Measurements from ENCODE around the gene PRAF2.

Gene PRAF2

GRCh38 chrX:49041744-49042580 is 31.8 kb downstream of the PRAF2 start:
- peak in 1 of 2 donors; percentile 3 for DNase-seq

DNA sequence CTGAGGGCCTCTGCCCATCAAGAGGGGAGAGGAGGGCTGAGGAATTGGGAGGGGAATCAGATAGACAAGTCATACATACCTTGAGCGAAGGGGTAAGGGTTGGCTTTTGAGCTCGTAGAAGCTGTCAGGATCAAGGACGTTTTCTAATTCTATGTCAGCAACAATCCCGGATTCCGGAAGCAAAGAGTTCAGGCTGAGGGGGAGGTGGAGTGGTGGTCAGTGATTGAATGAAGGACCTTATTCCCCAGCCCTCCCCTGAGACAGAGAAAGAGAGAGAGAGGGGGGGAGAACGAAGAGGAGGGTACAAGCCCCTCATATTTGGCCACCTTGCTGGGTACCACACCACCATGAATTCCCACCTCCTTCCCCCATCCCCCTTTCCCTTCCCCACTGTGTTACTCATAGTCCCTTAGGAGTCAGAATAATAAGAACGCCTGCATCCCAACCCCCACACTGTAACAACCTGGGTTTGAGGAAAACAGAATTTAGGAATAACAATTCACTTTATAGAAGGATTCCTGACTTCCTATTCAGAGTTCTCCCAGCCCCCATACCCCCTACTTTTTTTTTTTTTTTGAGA is 33.3 kb downstream of the PRAF2 start:
- no peak for DNase-seq

GRCh38 chrX:49039598-49040375 is 34.0 kb downstream of the PRAF2 start:
- DNase-seq = peak; percentile 45 to 58

DNA sequence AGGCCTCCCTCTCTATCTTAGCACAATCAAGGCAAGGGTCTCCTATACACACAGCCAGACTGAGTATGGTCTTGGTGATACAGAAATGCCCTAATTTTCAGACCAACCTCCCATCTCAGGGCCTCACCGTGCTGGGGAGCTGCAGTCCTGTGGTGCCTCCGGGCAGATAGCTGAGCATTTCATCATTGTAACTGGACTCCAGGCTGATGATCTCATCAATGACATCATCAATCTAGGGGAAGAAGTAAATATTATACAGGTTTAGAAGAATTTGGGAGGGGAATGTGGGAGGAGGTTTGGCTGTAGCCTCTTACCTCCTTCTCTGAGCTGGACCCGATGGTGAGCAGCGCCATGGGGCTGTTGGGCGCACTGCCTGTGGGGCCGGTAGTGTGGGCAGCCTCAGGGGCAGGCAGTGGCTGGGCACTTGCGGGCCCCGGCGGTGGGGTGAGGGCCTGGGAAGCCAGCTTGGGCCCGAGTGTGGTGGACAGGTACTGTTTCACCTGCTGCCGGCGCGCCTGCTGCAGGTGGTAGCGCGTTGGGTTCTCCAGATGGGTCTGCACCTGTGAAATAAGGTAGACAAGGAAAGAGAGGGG is 35.8 kb downstream of the PRAF2 start:
- no peak for DNase-seq

GRCh38 chrX:49030283-49030682 is 43.5 kb downstream of the PRAF2 start:
- DNase-seq = no peak

DNA sequence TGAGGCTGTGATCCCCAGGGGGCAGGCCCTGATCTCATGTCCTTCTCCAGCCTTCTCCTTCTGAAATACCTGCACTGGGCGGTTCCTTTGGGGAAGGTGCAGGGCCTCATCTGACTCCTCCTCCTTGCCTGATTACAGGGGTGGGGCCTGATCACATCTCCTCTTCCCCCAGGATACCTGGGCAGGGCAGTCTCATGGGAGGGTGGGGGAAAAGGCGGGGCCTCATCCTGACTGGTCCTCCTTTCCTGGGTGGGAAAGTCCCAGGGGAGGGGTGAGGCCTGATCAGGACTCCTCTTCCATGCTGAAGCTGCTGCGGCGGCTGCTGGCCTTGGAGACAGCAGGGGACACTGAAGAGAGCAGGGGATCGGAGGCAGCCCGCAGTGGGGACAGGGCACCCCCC is 43.9 kb downstream of the PRAF2 start:
- no peak for DNase-seq

All from stimulated activated CD4-positive, alpha-beta T cell treated with anti-CD3 and anti-CD28 coated beads, Interleukin-2, amount 100 ng/mL, for 24 hours (primary cell).